Measurements from ENCODE around the gene SGMS1. TPM values are rescaled to one million over a fixed set of nuclear protein-coding genes. Genes with fewer than 3 reads are reported as not detected.

The SGMS1 gene
- total RNA-seq, 1 experiment from 2014 or later: 20.4 TPM

DNA sequence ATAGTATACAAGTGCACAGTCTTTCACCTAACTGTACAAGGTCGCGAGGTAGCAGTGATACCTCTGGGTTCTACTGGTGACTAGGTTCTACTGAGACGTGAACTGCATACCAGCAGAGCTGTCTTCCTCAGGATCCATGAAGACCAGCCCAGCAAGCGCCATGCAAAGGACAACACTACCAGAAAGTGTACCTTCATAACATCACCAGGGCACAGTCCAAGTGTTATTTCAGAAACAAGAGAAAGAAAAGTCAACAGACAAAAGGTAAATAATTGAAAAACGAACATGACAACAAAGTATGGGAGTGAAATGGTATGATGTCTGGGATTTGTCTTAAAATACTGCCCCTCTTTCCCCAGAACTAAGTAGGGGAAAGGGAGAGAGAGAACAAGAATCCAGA is 231.3 kb downstream of the SGMS1 start:
- Mint-ChIP-seq H3K36me3 (ENCODE audit: insufficient read depth in 1 of 3, low read depth in 3 of 3) (no peaks in the 10 kb centered on the region), H3K4me3 (no peak overlapping the region), H3K9me3 (no peaks in the 10 kb centered on the region), H3K4me1 (peaks cover 16 to 21% of the 10 kb centered on the region in 2 experiments), H3K27ac (no peak overlapping the region; a peak in 1 of 7 replicates), H3K27me3 (ENCODE audit: low read depth) (no peaks in the 10 kb centered on the region)
- Histone ChIP-seq H3K14ac (ENCODE audit: insufficient read depth, low read length) (no peak overlapping the region), H3K23me2 (ENCODE audit: insufficient read length, low read depth, low read length, poor library complexity, severe bottlenecking) (no peaks in the 10 kb centered on the region), H3K27me3 (ENCODE audit: insufficient read depth, low read length) (no peaks in the 10 kb centered on the region), H4K8ac (replicated peaks; ENCODE audit: insufficient read length, low read depth, low read length) (no peak overlapping the region), H3T11ph (ENCODE audit: low read length) (no peak overlapping the region), H2AFZ (ENCODE audit: low read length) (no peak overlapping the region), H3K27ac (ENCODE audit: insufficient read length, low read depth, low read length) (no peak overlapping the region), H3K4me2 (ENCODE audit: insufficient read depth, insufficient read length, low read length) (no peak overlapping the region), H3K9ac (ENCODE audit: extremely low read depth, insufficient read length, low read length) (no peak overlapping the region), H4K20me1 (ENCODE audit: control insufficient read depth, insufficient read depth, insufficient read length) (no peaks in the 10 kb centered on the region), H3K79me1 (ENCODE audit: insufficient read depth, low read depth, low read length, poor library complexity, severe bottlenecking) (no peaks in the 10 kb centered on the region), H2BK20ac (ENCODE audit: low read depth, low read length, poor library complexity, severe bottlenecking) (no peak overlapping the region), H3K4me1 (ENCODE audit: insufficient read depth, low read length) (no peaks in the 10 kb centered on the region; the same call in 1 of the 2 replicates), H2BK12ac (ENCODE audit: insufficient read length, low read depth, low read length) (peak overlapping the region; percentile 73), H4K91ac (ENCODE audit: insufficient read length, low read depth, low read length) (no peak overlapping the region), H2AK5ac (ENCODE audit: insufficient read length, low read length) (no peak overlapping the region), H3K18ac (ENCODE audit: insufficient read length, low read depth, low read length) (no peak overlapping the region), H3K79me2 (ENCODE audit: insufficient read depth, low read length) (no peaks in the 10 kb centered on the region; the same call in 1 of the 2 replicates), H3K56ac (ENCODE audit: insufficient read length, low read depth, low read length) (no peak overlapping the region), H3K4ac (ENCODE audit: low read depth, low read length) (no peak overlapping the region), H2BK120ac (ENCODE audit: low read depth, low read length, poor library complexity, severe bottlenecking) (no peak overlapping the region), H3K9me3 (ENCODE audit: control insufficient read depth, low read depth, low read length) (no peaks in the 10 kb centered on the region), H3K23ac (ENCODE audit: insufficient read length, low read depth, low read length) (no peak overlapping the region), H2BK15ac (ENCODE audit: low read depth, low read length) (no peak overlapping the region), H4K5ac (ENCODE audit: insufficient read length, low read depth, low read length) (no peak overlapping the region), H2BK5ac (ENCODE audit: insufficient read length, low read length) (no peak overlapping the region)
- no peak for DNase-seq
- TF ChIP-seq CTCF (conservative IDR thresholded peaks at IDR 0.05): no peak
- WGBS (ENCODE audit: extremely low coverage, insufficient read length, low lambda C conversion rate): no CpG with 5 or more reads among the region's 5 CpGs
